HEK293 (cell line): ENCODE measurements around the gene MAP3K6.

ENCODE experiments used
- GFI1B ChIP-seq: fragments of 450-650 bp; formaldehyde crosslinking; IDR thresholded peaks from 2 replicates; pipeline ENCODE4 v1.5.1; 2016; ENCODE audit warnings: missing biosample characterization, missing genetic modification characterization
- HOXC10 ChIP-seq: sonication (generic); formaldehyde crosslinking; IDR thresholded peaks from 2 replicates; pipeline ENCODE4 v1.8.1; 2023; ENCODE audit warnings: mild to moderate bottlenecking, missing genetic modification reagents
- IKZF3 ChIP-seq: fragments of 450-650 bp; IDR thresholded peaks from 2 replicates; pipeline ENCODE4 v1.5.0; 2018; ENCODE audit warnings: missing biosample characterization, mild to moderate bottlenecking, missing genetic modification characterization, moderate library complexity
- SCRT2 ChIP-seq: fragments of 450-650 bp; formaldehyde crosslinking; IDR thresholded peaks from 2 replicates; pipeline ENCODE4 v1.5.1; 2016; ENCODE audit warnings: missing biosample characterization, missing genetic modification characterization
- ZBTB20 ChIP-seq: fragments of 450-650 bp; formaldehyde crosslinking; IDR thresholded peaks from 2 replicates; pipeline ENCODE4 v1.5.1; 2016; ENCODE audit warnings: missing biosample characterization, missing genetic modification characterization
- ZNF202 ChIP-seq: fragments of 450-650 bp; formaldehyde crosslinking; IDR thresholded peaks from 2 replicates; pipeline ENCODE4 v1.5.1; 2016; ENCODE audit warnings: missing biosample characterization, missing genetic modification characterization, borderline replicate concordance
- ZNF211 ChIP-seq: fragments of 450-650 bp; formaldehyde crosslinking; IDR thresholded peaks from 2 replicates; pipeline ENCODE4 v1.5.1; 2016; ENCODE audit warnings: low read depth, missing biosample characterization, missing genetic modification characterization
- ZNF335 ChIP-seq: fragments of 450-650 bp; formaldehyde crosslinking; conservative IDR thresholded peaks from 2 replicates; pipeline ENCODE4 v1.5.1; 2016; ENCODE audit warnings: missing biosample characterization, missing genetic modification characterization
- ZNF350 ChIP-seq: fragments of 450-650 bp; formaldehyde crosslinking; IDR thresholded peaks from 2 replicates; pipeline ENCODE4 v1.5.0; 2017; ENCODE audit warnings: missing biosample characterization, mild to moderate bottlenecking, missing genetic modification characterization
- ZNF561 ChIP-seq: fragments of 450-650 bp; IDR thresholded peaks from 2 replicates; pipeline ENCODE4 v1.5.1; 2018; ENCODE audit warnings: missing biosample characterization, missing genetic modification characterization, borderline replicate concordance
- ZNF600 ChIP-seq: fragments of 450-650 bp; formaldehyde crosslinking; IDR thresholded peaks from 2 replicates; pipeline ENCODE4 v1.5.1; 2016; ENCODE audit warnings: missing biosample characterization, missing genetic modification characterization
- ZNF610 ChIP-seq: fragments of 450-650 bp; formaldehyde crosslinking; IDR thresholded peaks from 2 replicates; pipeline ENCODE4 v1.5.1; 2016; ENCODE audit warnings: missing biosample characterization, missing genetic modification characterization, borderline replicate concordance
- ZNF621 ChIP-seq: fragments of 450-650 bp; formaldehyde crosslinking; IDR thresholded peaks from 2 replicates; pipeline ENCODE4 v1.5.1; 2017; ENCODE audit warnings: missing biosample characterization, missing genetic modification characterization
- ZNF701 ChIP-seq: fragments of 450-650 bp; formaldehyde crosslinking; IDR thresholded peaks from 2 replicates; pipeline ENCODE4 v1.5.1; 2016; ENCODE audit warnings: missing biosample characterization, missing genetic modification characterization
- ZNF791 ChIP-seq: fragments of 450-650 bp; formaldehyde crosslinking; IDR thresholded peaks from 2 replicates; pipeline ENCODE4 v1.5.1; 2016; ENCODE audit warnings: missing biosample characterization, missing genetic modification characterization
- ZNF837 ChIP-seq: fragments of 450-650 bp; formaldehyde crosslinking; IDR thresholded peaks from 2 replicates; pipeline ENCODE4 v1.5.1; 2016; ENCODE audit warnings: missing biosample characterization, missing genetic modification characterization
- TF ChIP-seq, protein P1 (sequence below): fragments of 450-650 bp; IDR thresholded peaks from 2 replicates; pipeline ENCODE4 v1.5.1; 2018; ENCODE audit warnings: missing biosample characterization, mild to moderate bottlenecking, missing genetic modification characterization
- TF ChIP-seq, protein P2 (sequence below): fragments of 450-650 bp; formaldehyde crosslinking; IDR thresholded peaks from 2 replicates; pipeline ENCODE4 v1.5.1; 2016; ENCODE audit warnings: missing biosample characterization, missing genetic modification characterization
- TF ChIP-seq, protein P3 (sequence below): fragments of 450-650 bp; formaldehyde crosslinking; IDR thresholded peaks from 2 replicates; pipeline ENCODE4 v1.5.1; 2016; ENCODE audit warnings: missing biosample characterization, missing genetic modification characterization, low read depth
- TF ChIP-seq, protein P4 (sequence below): fragments of 450-650 bp; formaldehyde crosslinking; IDR thresholded peaks from 2 replicates; pipeline ENCODE4 v1.5.1; 2016; ENCODE audit warnings: missing biosample characterization, missing genetic modification characterization
- TF ChIP-seq, protein P5 (sequence below): fragments of 450-650 bp; formaldehyde crosslinking; optimal IDR thresholded peaks from 2 replicates; pipeline ENCODE3; 2016; ENCODE audit warnings: missing biosample characterization, mild to moderate bottlenecking, missing genetic modification characterization
- TF ChIP-seq, protein P6 (sequence below): fragments of 450-650 bp; formaldehyde crosslinking; IDR thresholded peaks from 2 replicates; pipeline ENCODE4 v1.5.1; 2017; ENCODE audit warnings: missing biosample characterization, missing genetic modification characterization
- TF ChIP-seq, protein P7 (sequence below): fragments of 450-650 bp; formaldehyde crosslinking; IDR thresholded peaks from 2 replicates; pipeline ENCODE4 v1.5.1; 2017; ENCODE audit warnings: missing biosample characterization, missing genetic modification characterization

The MAP3K6 gene

DNA sequence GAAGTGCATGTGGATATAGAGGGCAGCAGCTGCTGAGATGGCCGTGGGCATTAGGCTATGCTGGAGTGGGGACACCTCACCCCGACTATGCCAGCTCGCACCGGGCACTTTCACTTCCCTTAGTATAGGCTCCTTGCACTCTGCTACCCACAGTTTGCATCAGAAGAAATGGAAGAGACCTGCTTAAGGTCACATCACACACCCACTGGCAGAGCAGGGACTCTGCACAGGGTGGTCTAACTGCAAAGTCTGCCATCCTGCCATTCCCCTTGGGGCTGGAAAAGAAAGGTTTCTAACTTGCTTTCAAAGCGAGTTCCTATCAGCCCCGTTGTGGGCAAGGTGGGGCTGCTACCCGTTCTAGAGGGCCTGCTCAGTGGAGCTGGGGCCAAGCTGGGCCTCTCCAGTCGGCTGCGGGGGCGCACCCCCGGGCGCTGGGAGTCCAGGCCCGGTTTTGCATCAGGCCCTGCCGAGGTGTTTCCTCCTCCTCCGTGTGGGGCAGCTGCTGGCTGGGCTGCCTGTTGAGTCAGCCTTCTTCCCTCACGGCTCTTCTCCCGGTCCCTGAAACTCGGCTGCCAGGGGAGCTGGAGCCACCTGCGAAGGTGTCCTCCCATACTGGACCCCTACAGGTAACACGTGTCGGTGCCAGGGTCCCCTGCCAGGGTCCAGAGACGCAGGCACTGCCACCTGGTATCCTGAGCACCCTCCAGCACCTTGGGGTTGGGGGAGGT is 25.1 kb downstream of the MAP3K6 start, which contains the start of gene SYTL1 (continued):
- TF ChIP-seq, protein P1, sequence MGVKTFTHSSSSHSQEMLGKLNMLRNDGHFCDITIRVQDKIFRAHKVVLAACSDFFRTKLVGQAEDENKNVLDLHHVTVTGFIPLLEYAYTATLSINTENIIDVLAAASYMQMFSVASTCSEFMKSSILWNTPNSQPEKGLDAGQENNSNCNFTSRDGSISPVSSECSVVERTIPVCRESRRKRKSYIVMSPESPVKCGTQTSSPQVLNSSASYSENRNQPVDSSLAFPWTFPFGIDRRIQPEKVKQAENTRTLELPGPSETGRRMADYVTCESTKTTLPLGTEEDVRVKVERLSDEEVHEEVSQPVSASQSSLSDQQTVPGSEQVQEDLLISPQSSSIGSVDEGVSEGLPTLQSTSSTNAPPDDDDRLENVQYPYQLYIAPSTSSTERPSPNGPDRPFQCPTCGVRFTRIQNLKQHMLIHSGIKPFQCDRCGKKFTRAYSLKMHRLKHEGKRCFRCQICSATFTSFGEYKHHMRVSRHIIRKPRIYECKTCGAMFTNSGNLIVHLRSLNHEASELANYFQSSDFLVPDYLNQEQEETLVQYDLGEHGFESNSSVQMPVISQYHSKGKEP (tag by site-specific recombination) = no peak; the same call in 1 of the 2 replicates
- TF ChIP-seq ZNF621 (tag by site-specific recombination) (no peak), ZNF610 (tag by site-specific recombination) (no peak), ZBTB20 (peak; percentile 26; the same call in 1 of the 2 replicates), ZNF202 (tag by site-specific recombination) (no peak), SCRT2 (peak; percentile 99), ZNF350 (tag by site-specific recombination) (no peak), HOXC10 (CRISPR knock-in tag) (no peak), GFI1B (tag by site-specific recombination) (no peak), IKZF3 (tag by site-specific recombination) (0 out of 2 replicates have a peak, but pooled peaks have one; percentile 60), ZNF561 (tag by site-specific recombination) (peak; percentile 93), ZNF837 (tag by site-specific recombination) (no peak), ZNF211 (tag by site-specific recombination) (no peak), ZNF791 (tag by site-specific recombination) (no peak), ZNF335 (tag by site-specific recombination) (peak; percentile 81), ZNF701 (tag by site-specific recombination) (no peak), ZNF600 (tag by site-specific recombination) (peak; percentile 83)
- TF ChIP-seq, protein P2, sequence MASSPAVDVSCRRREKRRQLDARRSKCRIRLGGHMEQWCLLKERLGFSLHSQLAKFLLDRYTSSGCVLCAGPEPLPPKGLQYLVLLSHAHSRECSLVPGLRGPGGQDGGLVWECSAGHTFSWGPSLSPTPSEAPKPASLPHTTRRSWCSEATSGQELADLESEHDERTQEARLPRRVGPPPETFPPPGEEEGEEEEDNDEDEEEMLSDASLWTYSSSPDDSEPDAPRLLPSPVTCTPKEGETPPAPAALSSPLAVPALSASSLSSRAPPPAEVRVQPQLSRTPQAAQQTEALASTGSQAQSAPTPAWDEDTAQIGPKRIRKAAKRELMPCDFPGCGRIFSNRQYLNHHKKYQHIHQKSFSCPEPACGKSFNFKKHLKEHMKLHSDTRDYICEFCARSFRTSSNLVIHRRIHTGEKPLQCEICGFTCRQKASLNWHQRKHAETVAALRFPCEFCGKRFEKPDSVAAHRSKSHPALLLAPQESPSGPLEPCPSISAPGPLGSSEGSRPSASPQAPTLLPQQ (tag by site-specific recombination) = peak; percentile 78
- TF ChIP-seq, protein P3, sequence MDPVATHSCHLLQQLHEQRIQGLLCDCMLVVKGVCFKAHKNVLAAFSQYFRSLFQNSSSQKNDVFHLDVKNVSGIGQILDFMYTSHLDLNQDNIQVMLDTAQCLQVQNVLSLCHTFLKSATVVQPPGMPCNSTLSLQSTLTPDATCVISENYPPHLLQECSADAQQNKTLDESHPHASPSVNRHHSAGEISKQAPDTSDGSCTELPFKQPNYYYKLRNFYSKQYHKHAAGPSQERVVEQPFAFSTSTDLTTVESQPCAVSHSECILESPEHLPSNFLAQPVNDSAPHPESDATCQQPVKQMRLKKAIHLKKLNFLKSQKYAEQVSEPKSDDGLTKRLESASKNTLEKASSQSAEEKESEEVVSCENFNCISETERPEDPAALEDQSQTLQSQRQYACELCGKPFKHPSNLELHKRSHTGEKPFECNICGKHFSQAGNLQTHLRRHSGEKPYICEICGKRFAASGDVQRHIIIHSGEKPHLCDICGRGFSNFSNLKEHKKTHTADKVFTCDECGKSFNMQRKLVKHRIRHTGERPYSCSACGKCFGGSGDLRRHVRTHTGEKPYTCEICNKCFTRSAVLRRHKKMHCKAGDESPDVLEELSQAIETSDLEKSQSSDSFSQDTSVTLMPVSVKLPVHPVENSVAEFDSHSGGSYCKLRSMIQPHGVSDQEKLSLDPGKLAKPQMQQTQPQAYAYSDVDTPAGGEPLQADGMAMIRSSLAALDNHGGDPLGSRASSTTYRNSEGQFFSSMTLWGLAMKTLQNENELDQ (tag by site-specific recombination) = no peak
- TF ChIP-seq, protein P4, sequence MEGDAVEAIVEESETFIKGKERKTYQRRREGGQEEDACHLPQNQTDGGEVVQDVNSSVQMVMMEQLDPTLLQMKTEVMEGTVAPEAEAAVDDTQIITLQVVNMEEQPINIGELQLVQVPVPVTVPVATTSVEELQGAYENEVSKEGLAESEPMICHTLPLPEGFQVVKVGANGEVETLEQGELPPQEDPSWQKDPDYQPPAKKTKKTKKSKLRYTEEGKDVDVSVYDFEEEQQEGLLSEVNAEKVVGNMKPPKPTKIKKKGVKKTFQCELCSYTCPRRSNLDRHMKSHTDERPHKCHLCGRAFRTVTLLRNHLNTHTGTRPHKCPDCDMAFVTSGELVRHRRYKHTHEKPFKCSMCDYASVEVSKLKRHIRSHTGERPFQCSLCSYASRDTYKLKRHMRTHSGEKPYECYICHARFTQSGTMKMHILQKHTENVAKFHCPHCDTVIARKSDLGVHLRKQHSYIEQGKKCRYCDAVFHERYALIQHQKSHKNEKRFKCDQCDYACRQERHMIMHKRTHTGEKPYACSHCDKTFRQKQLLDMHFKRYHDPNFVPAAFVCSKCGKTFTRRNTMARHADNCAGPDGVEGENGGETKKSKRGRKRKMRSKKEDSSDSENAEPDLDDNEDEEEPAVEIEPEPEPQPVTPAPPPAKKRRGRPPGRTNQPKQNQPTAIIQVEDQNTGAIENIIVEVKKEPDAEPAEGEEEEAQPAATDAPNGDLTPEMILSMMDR (tag by site-specific recombination) = peak; percentile 32; the same call in 1 of the 2 replicates
- TF ChIP-seq, protein P5, sequence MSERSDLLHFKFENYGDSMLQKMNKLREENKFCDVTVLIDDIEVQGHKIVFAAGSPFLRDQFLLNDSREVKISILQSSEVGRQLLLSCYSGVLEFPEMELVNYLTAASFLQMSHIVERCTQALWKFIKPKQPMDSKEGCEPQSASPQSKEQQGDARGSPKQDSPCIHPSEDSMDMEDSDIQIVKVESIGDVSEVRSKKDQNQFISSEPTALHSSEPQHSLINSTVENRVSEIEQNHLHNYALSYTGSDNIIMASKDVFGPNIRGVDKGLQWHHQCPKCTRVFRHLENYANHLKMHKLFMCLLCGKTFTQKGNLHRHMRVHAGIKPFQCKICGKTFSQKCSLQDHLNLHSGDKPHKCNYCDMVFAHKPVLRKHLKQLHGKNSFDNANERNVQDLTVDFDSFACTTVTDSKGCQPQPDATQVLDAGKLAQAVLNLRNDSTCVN (tag by site-specific recombination) = peak; percentile 36
- TF ChIP-seq, protein P6, sequence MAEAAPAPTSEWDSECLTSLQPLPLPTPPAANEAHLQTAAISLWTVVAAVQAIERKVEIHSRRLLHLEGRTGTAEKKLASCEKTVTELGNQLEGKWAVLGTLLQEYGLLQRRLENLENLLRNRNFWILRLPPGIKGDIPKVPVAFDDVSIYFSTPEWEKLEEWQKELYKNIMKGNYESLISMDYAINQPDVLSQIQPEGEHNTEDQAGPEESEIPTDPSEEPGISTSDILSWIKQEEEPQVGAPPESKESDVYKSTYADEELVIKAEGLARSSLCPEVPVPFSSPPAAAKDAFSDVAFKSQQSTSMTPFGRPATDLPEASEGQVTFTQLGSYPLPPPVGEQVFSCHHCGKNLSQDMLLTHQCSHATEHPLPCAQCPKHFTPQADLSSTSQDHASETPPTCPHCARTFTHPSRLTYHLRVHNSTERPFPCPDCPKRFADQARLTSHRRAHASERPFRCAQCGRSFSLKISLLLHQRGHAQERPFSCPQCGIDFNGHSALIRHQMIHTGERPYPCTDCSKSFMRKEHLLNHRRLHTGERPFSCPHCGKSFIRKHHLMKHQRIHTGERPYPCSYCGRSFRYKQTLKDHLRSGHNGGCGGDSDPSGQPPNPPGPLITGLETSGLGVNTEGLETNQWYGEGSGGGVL (tag by site-specific recombination) = 0 out of 2 replicates have a peak, but pooled peaks have one; percentile 25
- TF ChIP-seq, protein P7, sequence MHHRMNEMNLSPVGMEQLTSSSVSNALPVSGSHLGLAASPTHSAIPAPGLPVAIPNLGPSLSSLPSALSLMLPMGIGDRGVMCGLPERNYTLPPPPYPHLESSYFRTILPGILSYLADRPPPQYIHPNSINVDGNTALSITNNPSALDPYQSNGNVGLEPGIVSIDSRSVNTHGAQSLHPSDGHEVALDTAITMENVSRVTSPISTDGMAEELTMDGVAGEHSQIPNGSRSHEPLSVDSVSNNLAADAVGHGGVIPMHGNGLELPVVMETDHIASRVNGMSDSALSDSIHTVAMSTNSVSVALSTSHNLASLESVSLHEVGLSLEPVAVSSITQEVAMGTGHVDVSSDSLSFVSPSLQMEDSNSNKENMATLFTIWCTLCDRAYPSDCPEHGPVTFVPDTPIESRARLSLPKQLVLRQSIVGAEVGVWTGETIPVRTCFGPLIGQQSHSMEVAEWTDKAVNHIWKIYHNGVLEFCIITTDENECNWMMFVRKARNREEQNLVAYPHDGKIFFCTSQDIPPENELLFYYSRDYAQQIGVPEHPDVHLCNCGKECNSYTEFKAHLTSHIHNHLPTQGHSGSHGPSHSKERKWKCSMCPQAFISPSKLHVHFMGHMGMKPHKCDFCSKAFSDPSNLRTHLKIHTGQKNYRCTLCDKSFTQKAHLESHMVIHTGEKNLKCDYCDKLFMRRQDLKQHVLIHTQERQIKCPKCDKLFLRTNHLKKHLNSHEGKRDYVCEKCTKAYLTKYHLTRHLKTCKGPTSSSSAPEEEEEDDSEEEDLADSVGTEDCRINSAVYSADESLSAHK (tag by site-specific recombination) = no peak
